ENCODE data around the gene LIN28B.

DNA sequence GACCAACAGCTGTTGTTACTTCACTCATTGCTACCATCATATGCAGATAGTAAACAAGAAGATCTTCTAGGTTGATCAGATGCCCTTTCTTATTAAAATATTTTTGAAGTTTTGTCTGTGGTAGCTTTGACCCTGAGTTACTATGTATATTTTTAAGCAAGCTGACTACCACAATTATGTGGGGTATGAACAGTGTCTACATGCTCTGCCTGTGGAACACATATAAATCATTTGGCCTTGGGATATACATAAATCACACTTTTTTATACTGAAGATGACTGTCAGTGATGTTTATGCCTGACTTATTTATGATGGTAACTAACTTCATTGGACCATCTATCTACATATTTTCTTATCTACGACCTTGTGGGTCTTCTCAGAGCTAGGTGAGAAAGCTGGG is 44.2 kb downstream of the LIN28B start:
- no peak for TF ChIP-seq POLR2A (IDR thresholded peaks at IDR 0.05; ENCODE audit: low read length)
- no peak for TF ChIP-seq GATA1 (IDR thresholded peaks at IDR 0.05; ENCODE audit: low read depth, low read length)

Data from erythroblast (primary cell).